Panc1 (cell line): ENCODE data around the gene GMPR.

ENCODE experiments used
- POLR2AphosphoS5 ChIP-seq: IDR thresholded peaks from 2 replicates; pipeline ENCODE4 v1.6.1; 2012; ENCODE audit warnings: mild to moderate bottlenecking, low read depth, low read length, moderate library complexity
- SIN3A ChIP-seq: IDR thresholded peaks from 2 replicates; pipeline ENCODE4 v1.6.1; 2012; ENCODE audit warnings: low read depth, mild to moderate bottlenecking, low read length, moderate library complexity, borderline replicate concordance; ENCODE audit not compliant: insufficient read depth
- TCF7L2 ChIP-seq: IDR thresholded peaks from 2 replicates; pipeline ENCODE4 v1.6.1; 2011; ENCODE audit warnings: mild to moderate bottlenecking, low read depth, low read length, inconsistent platforms
- TF ChIP-seq, protein P1 (sequence below), 2 experiments: IDR thresholded peaks; 2 replicates each; pipeline ENCODE4 v1.6.1; 2011 to 2012; ENCODE audit warnings: low read depth in 2 of 2, control low read depth in 1 of 2, low read length in 1 of 2, mild to moderate bottlenecking in 1 of 2, moderate library complexity in 1 of 2; ENCODE audit not compliant: insufficient read depth in 1 of 2
- TF ChIP-seq, protein P2 (sequence below): fragments of 450-650 bp; IDR thresholded peaks from 2 replicates; pipeline ENCODE4 v1.5.1; 2017; ENCODE audit warnings: mild to moderate bottlenecking

DNA sequence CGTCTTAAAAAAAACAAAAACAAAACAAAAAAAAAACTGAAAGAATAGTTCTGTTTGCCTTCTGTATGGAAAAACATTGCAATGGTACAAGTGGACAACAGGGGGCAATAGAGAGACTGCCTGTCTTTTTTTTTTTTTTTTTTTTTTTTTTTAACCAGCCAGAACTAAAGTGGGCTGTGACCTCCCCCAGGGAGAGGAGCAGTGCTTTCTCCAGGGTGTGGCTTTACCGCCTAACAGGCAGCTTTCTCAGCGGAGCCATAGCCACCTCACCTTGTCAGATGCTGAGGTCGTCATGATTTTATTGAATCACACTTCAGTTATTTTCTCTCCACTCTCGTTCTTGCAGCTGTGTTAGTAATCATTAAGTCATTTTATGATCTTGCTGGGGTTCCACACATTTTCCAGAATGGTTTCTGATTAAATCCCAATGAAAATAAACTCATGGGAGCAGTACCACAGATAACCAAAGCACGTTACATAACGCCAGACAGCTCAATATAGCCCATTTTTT lies 78.4 kb downstream of the GMPR start:
- TF ChIP-seq, protein P1, sequence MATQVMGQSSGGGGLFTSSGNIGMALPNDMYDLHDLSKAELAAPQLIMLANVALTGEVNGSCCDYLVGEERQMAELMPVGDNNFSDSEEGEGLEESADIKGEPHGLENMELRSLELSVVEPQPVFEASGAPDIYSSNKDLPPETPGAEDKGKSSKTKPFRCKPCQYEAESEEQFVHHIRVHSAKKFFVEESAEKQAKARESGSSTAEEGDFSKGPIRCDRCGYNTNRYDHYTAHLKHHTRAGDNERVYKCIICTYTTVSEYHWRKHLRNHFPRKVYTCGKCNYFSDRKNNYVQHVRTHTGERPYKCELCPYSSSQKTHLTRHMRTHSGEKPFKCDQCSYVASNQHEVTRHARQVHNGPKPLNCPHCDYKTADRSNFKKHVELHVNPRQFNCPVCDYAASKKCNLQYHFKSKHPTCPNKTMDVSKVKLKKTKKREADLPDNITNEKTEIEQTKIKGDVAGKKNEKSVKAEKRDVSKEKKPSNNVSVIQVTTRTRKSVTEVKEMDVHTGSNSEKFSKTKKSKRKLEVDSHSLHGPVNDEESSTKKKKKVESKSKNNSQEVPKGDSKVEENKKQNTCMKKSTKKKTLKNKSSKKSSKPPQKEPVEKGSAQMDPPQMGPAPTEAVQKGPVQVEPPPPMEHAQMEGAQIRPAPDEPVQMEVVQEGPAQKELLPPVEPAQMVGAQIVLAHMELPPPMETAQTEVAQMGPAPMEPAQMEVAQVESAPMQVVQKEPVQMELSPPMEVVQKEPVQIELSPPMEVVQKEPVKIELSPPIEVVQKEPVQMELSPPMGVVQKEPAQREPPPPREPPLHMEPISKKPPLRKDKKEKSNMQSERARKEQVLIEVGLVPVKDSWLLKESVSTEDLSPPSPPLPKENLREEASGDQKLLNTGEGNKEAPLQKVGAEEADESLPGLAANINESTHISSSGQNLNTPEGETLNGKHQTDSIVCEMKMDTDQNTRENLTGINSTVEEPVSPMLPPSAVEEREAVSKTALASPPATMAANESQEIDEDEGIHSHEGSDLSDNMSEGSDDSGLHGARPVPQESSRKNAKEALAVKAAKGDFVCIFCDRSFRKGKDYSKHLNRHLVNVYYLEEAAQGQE (IDR thresholded peaks at IDR 0.05; ENCODE audit: insufficient read depth in 1 of 2, low read depth in 2 of 2, low read length in 1 of 2) = no peak
- no peak for TF ChIP-seq POLR2AphosphoS5
- TF ChIP-seq, protein P2, sequence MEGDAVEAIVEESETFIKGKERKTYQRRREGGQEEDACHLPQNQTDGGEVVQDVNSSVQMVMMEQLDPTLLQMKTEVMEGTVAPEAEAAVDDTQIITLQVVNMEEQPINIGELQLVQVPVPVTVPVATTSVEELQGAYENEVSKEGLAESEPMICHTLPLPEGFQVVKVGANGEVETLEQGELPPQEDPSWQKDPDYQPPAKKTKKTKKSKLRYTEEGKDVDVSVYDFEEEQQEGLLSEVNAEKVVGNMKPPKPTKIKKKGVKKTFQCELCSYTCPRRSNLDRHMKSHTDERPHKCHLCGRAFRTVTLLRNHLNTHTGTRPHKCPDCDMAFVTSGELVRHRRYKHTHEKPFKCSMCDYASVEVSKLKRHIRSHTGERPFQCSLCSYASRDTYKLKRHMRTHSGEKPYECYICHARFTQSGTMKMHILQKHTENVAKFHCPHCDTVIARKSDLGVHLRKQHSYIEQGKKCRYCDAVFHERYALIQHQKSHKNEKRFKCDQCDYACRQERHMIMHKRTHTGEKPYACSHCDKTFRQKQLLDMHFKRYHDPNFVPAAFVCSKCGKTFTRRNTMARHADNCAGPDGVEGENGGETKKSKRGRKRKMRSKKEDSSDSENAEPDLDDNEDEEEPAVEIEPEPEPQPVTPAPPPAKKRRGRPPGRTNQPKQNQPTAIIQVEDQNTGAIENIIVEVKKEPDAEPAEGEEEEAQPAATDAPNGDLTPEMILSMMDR = peak; percentile 89
- TF ChIP-seq SIN3A = no peak
- TF ChIP-seq TCF7L2 = no peak
